Activated CD8-positive, alpha-beta T cell treated with anti-CD3 and anti-CD28 coated beads, Interleukin-2, amount 10 ng/mL, durations not matched to agents 7 days and 5 days (primary cell): Measurements from ENCODE around the gene CD9. TPM values are rescaled to one million over a fixed set of nuclear protein-coding genes. Genes with fewer than 3 reads are reported as not detected.

Experiments
- ATAC-seq: fragments of 150-1000 bp; cut with Tn5 transposase; one replicate; pipeline ENCODE4 v1.10.0; 2021; ENCODE audit warnings: moderate library complexity
- CTCF ChIA-PET: fragments of 350-600 bp; sonication (Branson Sonifier 250); formaldehyde crosslinking; loops from one replicate; lab custom pipeline; 2021; ENCODE audit warnings: antibody characterized with exemption; lab: Charles Lee
- POLR2A ChIA-PET: fragments of 350-600 bp; sonication (Branson Sonifier 250); formaldehyde crosslinking; loops from one replicate; lab custom pipeline; 2021; ENCODE audit warnings: antibody characterized with exemption; lab: Charles Lee
- DNase-seq: peaks from one replicate; pipeline ENCODE4 v3.0.0-alpha.2; 2020
- H3K27ac Mint-ChIP-seq: one replicate; pipeline ENCODE4 v1.8.0; 2021; ENCODE audit warnings: mild to moderate bottlenecking, mixed read lengths
- H3K27me3 Mint-ChIP-seq: one replicate; pipeline ENCODE4 v1.8.0; 2021; ENCODE audit warnings: low read depth, mixed read lengths
- H3K36me3 Mint-ChIP-seq: one replicate; pipeline ENCODE4 v1.8.0; 2021; ENCODE audit warnings: low read depth, mixed read lengths
- H3K4me1 Mint-ChIP-seq: one replicate; pipeline ENCODE4 v1.8.0; 2021; ENCODE audit warnings: low read depth, mixed read lengths
- H3K4me3 Mint-ChIP-seq: one replicate; pipeline ENCODE4 v1.8.0; 2021; ENCODE audit warnings: mild to moderate bottlenecking, mixed read lengths
- H3K9me3 Mint-ChIP-seq: one replicate; pipeline ENCODE4 v1.8.0; 2022; ENCODE audit warnings: mixed read lengths; ENCODE audit not compliant: insufficient read depth
- total RNA-seq, 2 experiments: library from RNA; stranded (reverse); gene quantifications; one replicate each; pipeline ENCODE4 v1.2.3, GENCODE V29; 2021

The CD9 gene
- total RNA-seq, 2 experiments from 2014 or later = 11.6 to 11.9 TPM

- H3K4me1 Mint-ChIP-seq = peaks cover 22% of the 10 kb centered on the region
- no peak for ATAC-seq
- no peak for DNase-seq
- H3K27me3 Mint-ChIP-seq = no peaks in the 10 kb centered on the region
- POLR2A ChIA-PET = interaction anchor here (0.7 kb wide), 1 partner anchor 723 kb away, joined by 3 read pairs; no protein-coding TSS in a partner anchor
- CTCF ChIA-PET = no interaction called here
- no peaks in the 10 kb centered on the region for H3K9me3 Mint-ChIP-seq
- no peak overlapping the region for H3K4me3 Mint-ChIP-seq
- no peaks in the 10 kb centered on the region for H3K36me3 Mint-ChIP-seq
- no peak overlapping the region for H3K27ac Mint-ChIP-seq
Observed at GRCh38 chr12:6236641-6236940, 36.4 kb downstream of the CD9 start.

- H3K27me3 Mint-ChIP-seq = no peaks in the 10 kb centered on the region
- no peak for ATAC-seq
- no peak for DNase-seq
- ChIA-PET CTCF (interaction anchor here (0.7 to 1.5 kb wide), 3 partner anchors 41 to 153 kb away, joined by 3 to 4 read pairs (median 4); no protein-coding TSS in a partner anchor), POLR2A (no interaction called here)
- no peak overlapping the region for H3K27ac Mint-ChIP-seq
- no peaks in the 10 kb centered on the region for H3K36me3 Mint-ChIP-seq
- H3K4me3 Mint-ChIP-seq = no peak overlapping the region
- H3K9me3 Mint-ChIP-seq = no peaks in the 10 kb centered on the region
- peaks cover 11% of the 10 kb centered on the region for H3K4me1 Mint-ChIP-seq
Observed at GRCh38 chr12:6237830-6238229, 37.6 kb downstream of the CD9 start.

- Mint-ChIP-seq H3K36me3 (no peaks in the 10 kb centered on the region), H3K27me3 (no peaks in the 10 kb centered on the region), H3K27ac (no peak overlapping the region), H3K4me1 (peaks cover under 1% of the 10 kb centered on the region), H3K9me3 (no peaks in the 10 kb centered on the region), H3K4me3 (no peak overlapping the region)
- CTCF ChIA-PET = no interaction called here
- POLR2A ChIA-PET = no interaction called here
- ATAC-seq = no peak
- DNase-seq = no peak
Observed at GRCh38 chr12:6238875-6239274, 38.7 kb downstream of the CD9 start.

- Mint-ChIP-seq H3K27ac (no peak overlapping the region), H3K4me1 (no peaks in the 10 kb centered on the region), H3K36me3 (no peaks in the 10 kb centered on the region), H3K9me3 (no peaks in the 10 kb centered on the region), H3K27me3 (peaks cover 3% of the 10 kb centered on the region), H3K4me3 (no peak overlapping the region)
- ChIA-PET CTCF (interaction anchor here (1.2 kb wide), 1 partner anchor 46 kb away, joined by 4 read pairs; no protein-coding TSS in a partner anchor), POLR2A (no interaction called here)
- DNase-seq = no peak
- ATAC-seq = no peak
Observed at GRCh38 chr12:6241495-6241894, 41.3 kb downstream of the CD9 start.

GRCh38 chr12:6249580-6249979 is 49.4 kb downstream of the CD9 start:
- DNase-seq (no peak), ATAC-seq (no peak)
- Mint-ChIP-seq H3K9me3 (no peaks in the 10 kb centered on the region), H3K4me3 (no peak overlapping the region), H3K27ac (no peak overlapping the region), H3K27me3 (peaks cover 9% of the 10 kb centered on the region), H3K36me3 (no peaks in the 10 kb centered on the region), H3K4me1 (no peaks in the 10 kb centered on the region)
- CTCF ChIA-PET = interaction anchor here (0.7 to 0.8 kb wide), 2 partner anchors 29 to 54 kb away, joined by 3 to 6 read pairs; no protein-coding TSS in a partner anchor
- POLR2A ChIA-PET = no interaction called here

GRCh38 chr12:6250343-6250742 is 50.1 kb downstream of the CD9 start:
- Mint-ChIP-seq H3K27me3 (peaks cover 9% of the 10 kb centered on the region), H3K36me3 (no peaks in the 10 kb centered on the region), H3K4me1 (no peaks in the 10 kb centered on the region), H3K27ac (no peak overlapping the region), H3K9me3 (no peaks in the 10 kb centered on the region), H3K4me3 (no peak overlapping the region)
- POLR2A ChIA-PET = no interaction called here
- ATAC-seq (no peak), DNase-seq (no peak)
- CTCF ChIA-PET = interaction anchor here (0.7 to 0.8 kb wide), 2 partner anchors 29 to 55 kb away, joined by 3 to 6 read pairs; no protein-coding TSS in a partner anchor

DNA sequence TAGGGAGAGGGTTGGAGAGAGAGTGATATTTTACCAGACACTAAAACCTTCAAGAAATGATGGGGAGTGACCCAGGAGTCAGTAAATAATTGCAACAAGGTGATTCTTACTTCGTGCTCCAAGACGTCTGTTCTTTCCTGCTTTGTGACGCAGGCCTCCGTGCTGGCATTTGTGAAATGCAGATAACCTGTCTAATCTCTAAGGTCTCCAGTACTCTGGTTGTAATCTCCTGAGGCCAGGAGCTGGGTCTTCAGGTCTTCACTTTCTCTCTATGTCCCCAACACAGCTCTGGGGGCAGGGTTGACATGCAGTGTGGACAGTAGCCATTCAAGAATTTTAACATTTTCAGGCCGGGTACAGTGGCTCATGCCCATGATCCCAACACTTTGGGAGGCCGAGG is 53.1 kb downstream of the CD9 start:
- POLR2A ChIA-PET = no interaction called here
- no peak for DNase-seq
- no peaks in the 10 kb centered on the region for H3K9me3 Mint-ChIP-seq

GRCh38 chr12:6254491-6254890 is 54.3 kb downstream of the CD9 start:
- ChIA-PET CTCF (no interaction called here), POLR2A (no interaction called here)
- no peak overlapping the region for H3K27ac Mint-ChIP-seq
- ATAC-seq (no peak), DNase-seq (no peak)
- no peaks in the 10 kb centered on the region for H3K9me3 Mint-ChIP-seq
- H3K36me3 Mint-ChIP-seq = no peaks in the 10 kb centered on the region
- no peaks in the 10 kb centered on the region for H3K4me1 Mint-ChIP-seq
- H3K4me3 Mint-ChIP-seq = no peak overlapping the region
- peaks cover 8% of the 10 kb centered on the region for H3K27me3 Mint-ChIP-seq

More for the DNA sequence above, 53.1 kb downstream of the CD9 start:
- H3K4me3 Mint-ChIP-seq = no peak overlapping the region
- no peak overlapping the region for H3K27ac Mint-ChIP-seq
- H3K36me3 Mint-ChIP-seq = no peaks in the 10 kb centered on the region
- no peaks in the 10 kb centered on the region for H3K4me1 Mint-ChIP-seq
- ATAC-seq = no peak
- H3K27me3 Mint-ChIP-seq = peaks cover 12% of the 10 kb centered on the region
- CTCF ChIA-PET = no interaction called here

DNA sequence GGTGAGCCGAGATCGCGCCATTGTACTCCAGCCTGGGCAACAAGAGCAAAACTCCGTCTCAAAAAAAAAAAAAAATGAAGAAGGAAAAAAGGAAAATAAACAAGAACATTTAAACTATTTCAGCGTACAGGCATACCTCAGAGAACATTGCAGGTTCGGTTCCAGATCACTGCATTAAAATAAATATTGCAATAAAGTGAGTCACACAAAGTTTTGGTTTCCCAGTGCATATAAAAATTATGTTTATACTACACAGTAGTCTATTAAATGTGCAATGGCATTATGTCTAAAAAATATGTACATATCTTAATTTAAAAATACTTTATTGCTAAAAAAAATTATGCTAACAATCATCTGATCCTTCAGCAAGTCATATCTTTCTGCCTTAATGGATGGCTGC is 56.8 kb downstream of the CD9 start:
- ChIA-PET CTCF (interaction anchor here (0.6 kb wide), 1 partner anchor 27 kb away, joined by 3 read pairs; no protein-coding TSS in a partner anchor), POLR2A (no interaction called here)
- Mint-ChIP-seq H3K27ac (no peak overlapping the region), H3K27me3 (peaks cover 6% of the 10 kb centered on the region), H3K36me3 (no peaks in the 10 kb centered on the region), H3K9me3 (no peaks in the 10 kb centered on the region), H3K4me3 (no peak overlapping the region), H3K4me1 (no peaks in the 10 kb centered on the region)
- DNase-seq (no peak), ATAC-seq (no peak)

DNA sequence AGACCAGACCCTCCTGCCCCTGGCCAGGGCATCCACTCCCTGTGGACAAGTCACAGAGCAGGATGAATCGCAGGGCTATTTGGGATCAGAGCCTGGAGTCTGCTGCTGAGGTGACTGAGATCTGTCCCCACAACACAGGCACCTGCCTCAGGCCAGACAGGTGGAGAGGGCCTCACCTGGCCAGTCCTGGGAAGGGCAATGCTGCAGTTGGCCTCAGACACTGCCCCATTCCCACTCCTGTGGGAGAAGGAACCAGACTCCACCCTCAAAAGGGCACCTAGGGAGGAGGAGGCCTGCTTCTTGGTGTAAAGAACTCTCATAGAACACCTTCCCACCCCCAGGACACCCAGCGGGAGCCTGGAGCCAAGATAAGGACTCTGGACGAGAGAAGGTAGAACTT is 62.0 kb downstream of the CD9 start:
- POLR2A ChIA-PET = interaction anchor here (0.6 kb wide), 2 partner anchors 99 to 334 kb away, joined by 3 to 4 read pairs; no protein-coding TSS in a partner anchor
- no peak for ATAC-seq
- H3K36me3 Mint-ChIP-seq = no peaks in the 10 kb centered on the region
- no peak overlapping the region for H3K4me3 Mint-ChIP-seq
- H3K27me3 Mint-ChIP-seq = peaks cover 10% of the 10 kb centered on the region
- no peak for DNase-seq
- H3K27ac Mint-ChIP-seq = no peak overlapping the region
- H3K9me3 Mint-ChIP-seq = no peaks in the 10 kb centered on the region
- peaks cover 2% of the 10 kb centered on the region for H3K4me1 Mint-ChIP-seq
- CTCF ChIA-PET = no interaction called here

DNA sequence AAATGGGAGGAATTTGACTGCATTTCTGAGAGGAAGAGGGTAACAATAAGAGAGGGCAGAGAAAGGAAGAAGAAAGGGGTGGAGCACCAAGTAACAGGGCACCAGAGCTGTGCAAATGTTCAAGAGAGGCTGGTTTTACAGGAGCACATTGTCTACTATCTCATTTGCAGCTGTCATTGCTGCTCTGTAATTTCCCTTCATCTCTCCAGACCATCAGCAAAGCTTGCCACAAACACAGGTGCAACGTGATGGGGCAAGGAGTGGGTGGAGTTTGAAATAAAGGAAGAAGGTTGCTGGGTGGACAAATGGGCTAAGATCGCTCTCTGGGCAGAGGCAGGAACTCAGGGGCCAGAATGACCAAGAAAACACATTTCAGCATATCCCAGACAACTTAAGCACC is 62.4 kb downstream of the CD9 start:
- DNase-seq (no peak), ATAC-seq (no peak)
- Mint-ChIP-seq H3K27me3 (peaks cover 10% of the 10 kb centered on the region), H3K36me3 (no peaks in the 10 kb centered on the region), H3K9me3 (no peaks in the 10 kb centered on the region), H3K4me3 (no peak overlapping the region), H3K4me1 (peaks cover 2% of the 10 kb centered on the region), H3K27ac (no peak overlapping the region)
- ChIA-PET CTCF (no interaction called here), POLR2A (interaction anchor here (0.6 kb wide), 1 partner anchor 99 kb away, joined by 3 read pairs; no protein-coding TSS in a partner anchor)

GRCh38 chr12:6263931-6264330 is 63.7 kb downstream of the CD9 start:
- Mint-ChIP-seq H3K9me3 (no peaks in the 10 kb centered on the region), H3K4me1 (peaks cover 2% of the 10 kb centered on the region), H3K27ac (no peak overlapping the region), H3K27me3 (peaks cover 7% of the 10 kb centered on the region), H3K36me3 (no peaks in the 10 kb centered on the region), H3K4me3 (no peak overlapping the region)
- ATAC-seq (no peak), DNase-seq (no peak)
- POLR2A ChIA-PET = no interaction called here
- CTCF ChIA-PET = no interaction called here
